PC-9 (cell line): ENCODE data around the gene RPL15.

Experiments used
- EZH2 ChIP-seq: fragments of 200-600 bp; sonication (generic); IDR thresholded peaks from 2 replicates; pipeline ENCODE4 v1.8.0; 2017; ENCODE audit warnings: antibody characterized with exemption, low read depth
- TF ChIP-seq, protein P1 (sequence below): fragments of 200-600 bp; sonication (generic); conservative IDR thresholded peaks from 2 replicates; pipeline ENCODE4 v1.6.1; 2017; ENCODE audit warnings: mixed run types, antibody characterized with exemption, mild to moderate bottlenecking, moderate library complexity

GRCh38 chr3:23889950-23890349 is 27.0 kb upstream of the RPL15 start:
- TF ChIP-seq, protein P1, sequence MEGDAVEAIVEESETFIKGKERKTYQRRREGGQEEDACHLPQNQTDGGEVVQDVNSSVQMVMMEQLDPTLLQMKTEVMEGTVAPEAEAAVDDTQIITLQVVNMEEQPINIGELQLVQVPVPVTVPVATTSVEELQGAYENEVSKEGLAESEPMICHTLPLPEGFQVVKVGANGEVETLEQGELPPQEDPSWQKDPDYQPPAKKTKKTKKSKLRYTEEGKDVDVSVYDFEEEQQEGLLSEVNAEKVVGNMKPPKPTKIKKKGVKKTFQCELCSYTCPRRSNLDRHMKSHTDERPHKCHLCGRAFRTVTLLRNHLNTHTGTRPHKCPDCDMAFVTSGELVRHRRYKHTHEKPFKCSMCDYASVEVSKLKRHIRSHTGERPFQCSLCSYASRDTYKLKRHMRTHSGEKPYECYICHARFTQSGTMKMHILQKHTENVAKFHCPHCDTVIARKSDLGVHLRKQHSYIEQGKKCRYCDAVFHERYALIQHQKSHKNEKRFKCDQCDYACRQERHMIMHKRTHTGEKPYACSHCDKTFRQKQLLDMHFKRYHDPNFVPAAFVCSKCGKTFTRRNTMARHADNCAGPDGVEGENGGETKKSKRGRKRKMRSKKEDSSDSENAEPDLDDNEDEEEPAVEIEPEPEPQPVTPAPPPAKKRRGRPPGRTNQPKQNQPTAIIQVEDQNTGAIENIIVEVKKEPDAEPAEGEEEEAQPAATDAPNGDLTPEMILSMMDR: no peak
- TF ChIP-seq EZH2: no peak
